Measurements from ENCODE around the gene PRSS38. TPM values are rescaled to one million over a fixed set of nuclear protein-coding genes. Genes with fewer than 3 reads are reported as not detected.

PRSS38 gene
- polyA plus RNA-seq, 2 donors: not detected

DNA sequence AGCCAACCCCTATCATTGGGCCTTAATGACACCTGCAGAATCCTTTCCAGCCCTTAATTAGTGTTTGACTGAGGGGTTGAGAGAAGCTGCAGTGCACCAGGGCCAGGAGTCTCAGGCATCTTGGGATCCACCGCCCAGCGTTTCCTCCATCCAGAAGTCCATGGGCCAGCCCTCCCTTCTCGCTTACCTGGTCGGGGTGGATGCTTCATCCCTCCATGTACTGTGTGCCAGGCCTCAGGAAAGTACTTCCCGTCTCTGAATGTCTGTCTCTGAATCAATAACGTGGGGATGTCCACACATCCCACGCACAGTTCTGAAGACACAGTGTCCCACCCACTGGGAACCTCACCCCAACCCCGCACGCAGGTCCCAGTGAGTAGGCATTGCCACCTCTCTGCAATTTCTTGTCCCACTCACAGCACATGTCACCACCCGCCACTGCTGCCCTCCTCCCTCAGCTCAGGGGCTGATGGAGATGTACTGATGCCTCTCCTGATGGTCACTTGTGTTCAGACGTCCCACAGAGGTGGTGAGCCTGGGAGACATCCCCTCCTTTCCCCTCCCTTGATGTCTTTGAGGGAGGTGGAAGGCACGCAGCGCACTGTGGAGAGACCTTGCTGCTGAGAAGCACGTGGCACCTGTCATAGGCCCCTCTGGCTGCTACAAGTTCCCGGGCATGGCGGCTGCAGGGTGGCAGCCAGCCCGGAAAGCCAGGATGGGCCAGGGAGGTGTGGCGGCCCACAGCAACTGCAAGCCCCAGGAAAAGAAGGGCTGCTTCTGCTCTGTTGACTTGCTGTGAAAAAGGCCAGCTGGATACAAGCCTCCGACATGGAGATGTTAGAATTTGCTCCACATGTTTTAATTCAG, 29.4 kb upstream of the PRSS38 start:
- Histone ChIP-seq H3K36me3 (ENCODE audit: control insufficient read depth in 2 of 2, insufficient read depth in 2 of 2, low read length in 1 of 2) (peaks cover 0 to 7% of the 10 kb centered on the region in 2 donors), H3K4me1 (ENCODE audit: control insufficient read depth in 2 of 2, insufficient read depth in 2 of 2, low read length in 1 of 2) (peaks cover 5 to 29% of the 10 kb centered on the region in 2 donors), H3K4me3 (ENCODE audit: low read depth in 1 of 2, low read length in 2 of 2) (no peak overlapping the region), H3K27me3 (ENCODE audit: control insufficient read depth in 1 of 2, insufficient read depth in 2 of 2, low read length in 2 of 2) (no peaks in the 10 kb centered on the region), H3K27ac (ENCODE audit: low read depth in 2 of 2, low read length in 1 of 2) (no peak overlapping the region), H3K9me3 (ENCODE audit: control insufficient read depth in 2 of 2, insufficient read depth in 1 of 2, low read depth in 1 of 2, low read length in 1 of 2) (no peaks in the 10 kb centered on the region)
- WGBS, 2 donors: 59 to 61% methylated on average over 19 of the region's 19 CpGs

DNA sequence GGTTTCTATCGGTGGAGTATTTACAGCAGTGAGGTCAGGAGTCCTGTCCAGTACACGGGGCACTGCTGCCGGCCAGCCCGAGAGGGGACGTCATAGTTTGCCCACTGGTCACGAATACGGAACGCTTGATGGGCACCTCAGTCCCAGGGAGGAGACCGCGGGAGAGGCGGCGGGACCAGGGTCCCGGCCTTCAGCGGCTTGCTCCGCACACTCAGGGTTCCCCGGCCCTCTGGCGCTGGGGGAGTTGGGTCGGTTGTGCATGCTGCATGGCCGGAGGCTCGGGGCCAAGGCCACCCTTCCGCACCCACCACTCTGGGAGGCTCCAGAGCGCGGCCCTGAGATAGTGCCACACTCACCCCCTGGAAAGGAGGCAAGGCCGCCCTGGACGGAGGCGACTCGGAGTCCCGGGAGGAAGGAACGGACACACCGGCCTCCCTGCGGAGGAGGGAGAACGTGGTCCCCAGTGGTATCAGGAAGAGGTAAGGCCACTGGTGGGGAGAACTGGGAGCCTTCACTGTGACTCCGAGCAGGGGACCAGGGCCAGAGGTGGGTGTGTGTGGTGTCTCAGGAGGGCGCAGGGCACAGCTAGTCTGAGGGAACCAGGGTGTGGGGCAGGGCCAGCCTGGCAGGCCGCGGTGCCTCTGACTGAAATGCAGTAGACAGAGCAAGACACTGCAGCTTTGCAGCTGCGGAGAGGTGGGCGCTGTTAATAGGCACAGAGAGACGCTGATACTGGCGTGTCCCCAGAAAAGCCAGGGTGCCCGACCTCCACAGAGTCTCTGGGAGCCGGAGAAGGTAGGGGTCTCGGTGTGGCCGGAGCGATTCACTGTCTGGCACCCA, 28.6 kb upstream of the PRSS38 start:
- WGBS, 2 donors: 36 to 48% methylated on average over 45 of the region's 45 CpGs
- peaks cover 5 to 29% of the 10 kb centered on the region in 2 donors for H3K4me1 ChIP-seq (ENCODE audit: control insufficient read depth in 2 of 2, insufficient read depth in 2 of 2, low read length in 1 of 2)
- H3K27me3 ChIP-seq (ENCODE audit: control insufficient read depth in 1 of 2, insufficient read depth in 2 of 2, low read length in 2 of 2): no peaks in the 10 kb centered on the region
- H3K4me3 ChIP-seq (ENCODE audit: low read depth in 1 of 2, low read length in 2 of 2): peak overlapping the region; percentile 30 to 42
- H3K27ac ChIP-seq (ENCODE audit: low read depth in 2 of 2, low read length in 1 of 2): peak overlapping the region; percentile 66 to 85
- peaks cover 0 to 3% of the 10 kb centered on the region in 2 donors for H3K36me3 ChIP-seq (ENCODE audit: control insufficient read depth in 2 of 2, insufficient read depth in 2 of 2, low read length in 1 of 2)
- no peaks in the 10 kb centered on the region for H3K9me3 ChIP-seq (ENCODE audit: control insufficient read depth in 2 of 2, insufficient read depth in 1 of 2, low read depth in 1 of 2, low read length in 1 of 2)

- WGBS, 2 donors: 0 to 1% methylated on average over 53 to 60 of the region's 60 CpGs
- peak overlapping the region; percentile 66 to 85 for H3K27ac ChIP-seq (ENCODE audit: low read depth in 2 of 2, low read length in 1 of 2)
- no peaks in the 10 kb centered on the region for H3K36me3 ChIP-seq (ENCODE audit: control insufficient read depth in 2 of 2, insufficient read depth in 2 of 2, low read length in 1 of 2)
- peak overlapping the region; percentile 30 to 42 for H3K4me3 ChIP-seq (ENCODE audit: low read depth in 1 of 2, low read length in 2 of 2)
- peaks cover 5 to 29% of the 10 kb centered on the region in 2 donors for H3K4me1 ChIP-seq (ENCODE audit: control insufficient read depth in 2 of 2, insufficient read depth in 2 of 2, low read length in 1 of 2)
- no peaks in the 10 kb centered on the region for H3K27me3 ChIP-seq (ENCODE audit: control insufficient read depth in 1 of 2, insufficient read depth in 2 of 2, low read length in 2 of 2)
- no peaks in the 10 kb centered on the region for H3K9me3 ChIP-seq (ENCODE audit: control insufficient read depth in 2 of 2, insufficient read depth in 1 of 2, low read depth in 1 of 2, low read length in 1 of 2)
These were observed 27.8 kb upstream of the PRSS38 start for GRCh38 chr1:227787513-227788270.

- Histone ChIP-seq H3K4me3 (ENCODE audit: low read depth in 1 of 2, low read length in 2 of 2) (peak overlapping the region; percentile 42 to 70), H3K36me3 (ENCODE audit: control insufficient read depth in 2 of 2, insufficient read depth in 2 of 2, low read length in 1 of 2) (no peaks in the 10 kb centered on the region), H3K27me3 (ENCODE audit: control insufficient read depth in 1 of 2, insufficient read depth in 2 of 2, low read length in 2 of 2) (no peaks in the 10 kb centered on the region), H3K4me1 (ENCODE audit: control insufficient read depth in 2 of 2, insufficient read depth in 2 of 2, low read length in 1 of 2) (peaks cover 5 to 29% of the 10 kb centered on the region in 2 donors), H3K27ac (ENCODE audit: low read depth in 2 of 2, low read length in 1 of 2) (peak overlapping the region; percentile 73 to 85), H3K9me3 (ENCODE audit: control insufficient read depth in 2 of 2, insufficient read depth in 1 of 2, low read depth in 1 of 2, low read length in 1 of 2) (no peaks in the 10 kb centered on the region)
- 1 to 2% methylated on average over 43 to 68 of the region's 68 CpGs for WGBS, 2 donors
These were observed 27.0 kb upstream of the PRSS38 start for GRCh38 chr1:227788271-227789083.

DNA sequence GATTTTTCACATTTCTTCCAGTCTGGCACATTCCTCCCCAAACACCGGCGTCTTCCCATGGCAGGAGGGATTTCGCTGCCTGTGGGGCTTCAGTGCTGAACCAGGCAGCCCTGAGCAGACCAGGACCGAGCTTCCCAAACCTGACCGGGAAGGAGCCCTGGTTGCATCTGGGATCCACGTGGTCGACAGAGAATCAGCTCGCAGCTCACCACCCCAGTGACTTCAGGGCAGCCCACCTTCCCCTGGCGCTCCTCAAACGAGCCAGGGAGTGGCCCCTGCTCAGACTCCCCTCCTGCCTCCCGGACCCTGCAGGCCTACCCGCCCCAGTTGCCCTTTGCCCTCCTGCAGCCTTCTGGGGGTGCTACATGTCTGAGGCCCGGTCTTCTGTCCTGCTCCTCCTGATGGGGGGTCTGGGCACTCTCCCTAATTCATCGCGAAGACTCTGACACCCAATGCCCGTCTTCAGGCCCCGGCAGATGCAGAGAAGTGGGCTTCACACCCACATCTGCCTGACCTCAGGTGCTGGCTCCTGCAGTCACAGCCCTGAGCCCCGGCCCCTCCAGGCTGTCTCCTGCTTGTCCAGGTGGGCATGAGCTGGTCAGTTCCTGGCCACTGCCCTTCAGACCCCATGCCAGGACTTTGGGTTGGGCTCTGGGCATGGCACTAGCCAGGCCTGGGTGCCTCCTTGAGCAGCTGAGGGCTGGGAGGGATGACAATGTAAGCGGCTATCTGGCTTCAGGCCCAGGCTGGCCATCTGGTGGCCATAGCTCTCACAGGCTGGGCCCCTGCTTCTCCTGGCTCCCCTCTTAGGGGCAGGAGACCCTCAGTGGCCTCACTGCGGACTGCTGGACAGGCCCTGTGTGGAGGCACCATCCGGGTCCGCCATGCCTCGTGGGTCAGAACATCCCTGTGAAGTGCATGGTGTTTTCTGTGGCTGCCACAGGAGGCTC, 26.1 kb upstream of the PRSS38 start:
- Histone ChIP-seq H3K27ac (ENCODE audit: low read depth in 2 of 2, low read length in 1 of 2) (peak overlapping the region; percentile 73 to 85), H3K36me3 (ENCODE audit: control insufficient read depth in 2 of 2, insufficient read depth in 2 of 2, low read length in 1 of 2) (no peaks in the 10 kb centered on the region), H3K27me3 (ENCODE audit: control insufficient read depth in 1 of 2, insufficient read depth in 2 of 2, low read length in 2 of 2) (no peaks in the 10 kb centered on the region), H3K4me1 (ENCODE audit: control insufficient read depth in 2 of 2, insufficient read depth in 2 of 2, low read length in 1 of 2) (peaks cover 5 to 35% of the 10 kb centered on the region in 2 donors), H3K9me3 (ENCODE audit: control insufficient read depth in 2 of 2, insufficient read depth in 1 of 2, low read depth in 1 of 2, low read length in 1 of 2) (no peaks in the 10 kb centered on the region), H3K4me3 (ENCODE audit: low read depth in 1 of 2, low read length in 2 of 2) (peak overlapping the region; percentile 42 to 70)
- WGBS, 2 donors: 58% methylated on average over 23 of the region's 23 CpGs

GRCh38 chr1:227790034-227790400, 25.5 kb upstream of the PRSS38 start:
- Histone ChIP-seq H3K27ac (ENCODE audit: low read depth in 2 of 2, low read length in 1 of 2) (no peak overlapping the region), H3K9me3 (ENCODE audit: control insufficient read depth in 2 of 2, insufficient read depth in 1 of 2, low read depth in 1 of 2, low read length in 1 of 2) (no peaks in the 10 kb centered on the region), H3K4me3 (ENCODE audit: low read depth in 1 of 2, low read length in 2 of 2) (no peak overlapping the region), H3K36me3 (ENCODE audit: control insufficient read depth in 2 of 2, insufficient read depth in 2 of 2, low read length in 1 of 2) (no peaks in the 10 kb centered on the region), H3K27me3 (ENCODE audit: control insufficient read depth in 1 of 2, insufficient read depth in 2 of 2, low read length in 2 of 2) (no peaks in the 10 kb centered on the region), H3K4me1 (ENCODE audit: control insufficient read depth in 2 of 2, insufficient read depth in 2 of 2, low read length in 1 of 2) (peaks cover 5 to 41% of the 10 kb centered on the region in 2 donors)
- WGBS, 2 donors: 92 to 96% methylated on average over 2 of the region's 2 CpGs

GRCh38 chr1:227790868-227791267, 24.6 kb upstream of the PRSS38 start:
- 54 to 68% methylated on average over 4 of the region's 4 CpGs for WGBS, 2 donors
- Histone ChIP-seq H3K36me3 (ENCODE audit: control insufficient read depth in 2 of 2, insufficient read depth in 2 of 2, low read length in 1 of 2) (no peaks in the 10 kb centered on the region), H3K27ac (ENCODE audit: low read depth in 2 of 2, low read length in 1 of 2) (peak overlapping the region in 1 of 2 donors; percentile 34), H3K27me3 (ENCODE audit: control insufficient read depth in 1 of 2, insufficient read depth in 2 of 2, low read length in 2 of 2) (no peaks in the 10 kb centered on the region), H3K4me3 (ENCODE audit: low read depth in 1 of 2, low read length in 2 of 2) (no peak overlapping the region), H3K9me3 (ENCODE audit: control insufficient read depth in 2 of 2, insufficient read depth in 1 of 2, low read depth in 1 of 2, low read length in 1 of 2) (no peaks in the 10 kb centered on the region), H3K4me1 (ENCODE audit: control insufficient read depth in 2 of 2, insufficient read depth in 2 of 2, low read length in 1 of 2) (peaks cover 5 to 41% of the 10 kb centered on the region in 2 donors)

GRCh38 chr1:227791425-227792143, 23.9 kb upstream of the PRSS38 start:
- Histone ChIP-seq H3K36me3 (ENCODE audit: control insufficient read depth in 2 of 2, insufficient read depth in 2 of 2, low read length in 1 of 2) (no peaks in the 10 kb centered on the region), H3K27me3 (ENCODE audit: control insufficient read depth in 1 of 2, insufficient read depth in 2 of 2, low read length in 2 of 2) (no peaks in the 10 kb centered on the region), H3K4me1 (ENCODE audit: control insufficient read depth in 2 of 2, insufficient read depth in 2 of 2, low read length in 1 of 2) (peaks cover 5 to 36% of the 10 kb centered on the region in 2 donors), H3K27ac (ENCODE audit: low read depth in 2 of 2, low read length in 1 of 2) (no peak overlapping the region), H3K4me3 (ENCODE audit: low read depth in 1 of 2, low read length in 2 of 2) (no peak overlapping the region), H3K9me3 (ENCODE audit: control insufficient read depth in 2 of 2, insufficient read depth in 1 of 2, low read depth in 1 of 2, low read length in 1 of 2) (no peaks in the 10 kb centered on the region)
- WGBS, 2 donors: 86% methylated on average over 6 of the region's 6 CpGs

Measured in esophagus (tissue), 2 donors.